HepG2 (cell line): ENCODE measurements around the gene HECTD4. TPM values are rescaled to one million over a fixed set of nuclear protein-coding genes. Genes with fewer than 3 reads are reported as not detected.
A peak's percentile ranks its signal among the peaks of the same experiment; 100 is the strongest.

Experiments
- CHD4 ChIP-seq: fragments of 200-600 bp; sonication (generic); IDR thresholded peaks from 2 replicates; pipeline ENCODE4 v1.7.0; 2017; ENCODE audit warnings: mild to moderate bottlenecking, low read length, borderline replicate concordance
- FOXK1 ChIP-seq: sonication (generic); formaldehyde crosslinking; IDR thresholded peaks from 2 replicates; pipeline ENCODE4 v1.4.0; 2020; ENCODE audit warnings: low read depth, missing genetic modification reagents, borderline replicate concordance
- JDP2 ChIP-seq: sonication (generic); formaldehyde crosslinking; IDR thresholded peaks from 2 replicates; pipeline ENCODE4 v1.8.1; 2022; ENCODE audit warnings: missing genetic modification reagents, borderline replicate concordance
- POLR2G ChIP-seq: fragments of 200-400 bp; formaldehyde crosslinking; IDR thresholded peaks from 2 replicates; pipeline ENCODE4 v1.6.1; 2018; ENCODE audit warnings: mild to moderate bottlenecking, low read depth, low read length, moderate library complexity
- SATB2 ChIP-seq: sonication (generic); formaldehyde crosslinking; IDR thresholded peaks from 2 replicates; pipeline ENCODE4 v1.5.0; 2020; ENCODE audit warnings: missing genetic modification reagents
- SETDB1 ChIP-seq: sonication (generic); formaldehyde crosslinking; IDR thresholded peaks from 2 replicates; pipeline ENCODE4 v1.5.1; 2020; ENCODE audit warnings: missing genetic modification reagents, mild to moderate bottlenecking, borderline replicate concordance
- SMARCC2 ChIP-seq: fragments of 450-650 bp; IDR thresholded peaks from 2 replicates; pipeline ENCODE4 v1.6.1; 2017; ENCODE audit warnings: antibody characterized with exemption, mild to moderate bottlenecking
- TAF1 ChIP-seq: sonication (generic); formaldehyde crosslinking; IDR thresholded peaks from 2 replicates; pipeline ENCODE4 v1.4.0; 2020; ENCODE audit warnings: missing genetic modification reagents
- ZKSCAN5 ChIP-seq: sonication (generic); formaldehyde crosslinking; IDR thresholded peaks from 2 replicates; pipeline ENCODE4 v1.5.1; 2020; ENCODE audit warnings: mild to moderate bottlenecking, missing genetic modification reagents
- ZNF136 ChIP-seq: sonication (generic); formaldehyde crosslinking; IDR thresholded peaks from 2 replicates; pipeline ENCODE4 v1.8.1; 2022; ENCODE audit warnings: low read depth, mild to moderate bottlenecking, moderate library complexity, missing genetic modification reagents
- ZNF260 ChIP-seq: sonication (generic); formaldehyde crosslinking; IDR thresholded peaks from 2 replicates; pipeline ENCODE4 v1.4.0; 2020; ENCODE audit warnings: missing genetic modification reagents, low read depth, mild to moderate bottlenecking, borderline replicate concordance
- polyA plus RNA-seq, 8 experiments: library from polyadenylated mRNA; depleted of rRNA in 3 of 8; stranded (reverse) in 7 of 8; unstranded in 1 of 8; fragments of >200 nt; fragmentation: Illumina TruSeq in 4 of 8; extraction: Trizol in 4 of 8; gene quantifications; 2 replicates each; pipeline versions ENCODE4 v1.2.1 to v1.2.3, GENCODE V29; 2011 to 2016; ENCODE audit warnings: low read depth in 4 of 8, missing spikeins in 1 of 8, mixed read lengths in 1 of 8; ENCODE audit not compliant: insufficient read depth in 1 of 8
- total RNA-seq, 5 experiments: library from RNA; depleted of rRNA; stranded (reverse); fragments of >200 nt; fragmentation: Illumina TruSeq; extraction: Trizol; gene quantifications; 2 replicates each; pipeline ENCODE4 v1.2.3, GENCODE V29; 2016; ENCODE audit warnings: low read depth in 1 of 5
- TF ChIP-seq, protein P1 (sequence below): sonication (generic); formaldehyde crosslinking; IDR thresholded peaks from 2 replicates; pipeline ENCODE4 v1.9.0; 2021; ENCODE audit warnings: missing genetic modification reagents, borderline replicate concordance
- TF ChIP-seq, protein P2 (sequence below): sonication (generic); formaldehyde crosslinking; IDR thresholded peaks from 2 replicates; pipeline ENCODE4 v1.4.0; 2020; ENCODE audit warnings: mild to moderate bottlenecking, low read depth, missing genetic modification reagents
- TF ChIP-seq, protein P3 (sequence below): sonication (generic); formaldehyde crosslinking; conservative IDR thresholded peaks from 2 replicates; pipeline ENCODE4 v1.8.0; 2022; ENCODE audit warnings: mild to moderate bottlenecking, moderate library complexity, missing genetic modification reagents
- TF ChIP-seq, protein P4 (sequence below): sonication (generic); formaldehyde crosslinking; IDR thresholded peaks from 2 replicates; pipeline ENCODE4 v1.9.0; 2021; ENCODE audit warnings: missing genetic modification reagents, borderline replicate concordance
- TF ChIP-seq, protein P5 (sequence below): sonication (generic); formaldehyde crosslinking; IDR thresholded peaks from 2 replicates; pipeline ENCODE4 v1.4.0; 2020; ENCODE audit warnings: mild to moderate bottlenecking, low read depth, missing genetic modification reagents
- TF ChIP-seq, protein P6 (sequence below): sonication (generic); formaldehyde crosslinking; IDR thresholded peaks from 2 replicates; pipeline ENCODE4 v1.5.0; 2020; ENCODE audit warnings: missing genetic modification reagents
- TF ChIP-seq, protein P7 (sequence below): IDR thresholded peaks from 2 replicates; pipeline ENCODE4 v1.6.1; 2012; ENCODE audit warnings: inconsistent platforms

HECTD4 gene
- total and polyA plus RNA-seq, 2 of the 13 experiments (the other 11 are each of a cell fraction or from before 2014, with no cell fraction given) = 9.0 to 11.4 TPM

DNA sequence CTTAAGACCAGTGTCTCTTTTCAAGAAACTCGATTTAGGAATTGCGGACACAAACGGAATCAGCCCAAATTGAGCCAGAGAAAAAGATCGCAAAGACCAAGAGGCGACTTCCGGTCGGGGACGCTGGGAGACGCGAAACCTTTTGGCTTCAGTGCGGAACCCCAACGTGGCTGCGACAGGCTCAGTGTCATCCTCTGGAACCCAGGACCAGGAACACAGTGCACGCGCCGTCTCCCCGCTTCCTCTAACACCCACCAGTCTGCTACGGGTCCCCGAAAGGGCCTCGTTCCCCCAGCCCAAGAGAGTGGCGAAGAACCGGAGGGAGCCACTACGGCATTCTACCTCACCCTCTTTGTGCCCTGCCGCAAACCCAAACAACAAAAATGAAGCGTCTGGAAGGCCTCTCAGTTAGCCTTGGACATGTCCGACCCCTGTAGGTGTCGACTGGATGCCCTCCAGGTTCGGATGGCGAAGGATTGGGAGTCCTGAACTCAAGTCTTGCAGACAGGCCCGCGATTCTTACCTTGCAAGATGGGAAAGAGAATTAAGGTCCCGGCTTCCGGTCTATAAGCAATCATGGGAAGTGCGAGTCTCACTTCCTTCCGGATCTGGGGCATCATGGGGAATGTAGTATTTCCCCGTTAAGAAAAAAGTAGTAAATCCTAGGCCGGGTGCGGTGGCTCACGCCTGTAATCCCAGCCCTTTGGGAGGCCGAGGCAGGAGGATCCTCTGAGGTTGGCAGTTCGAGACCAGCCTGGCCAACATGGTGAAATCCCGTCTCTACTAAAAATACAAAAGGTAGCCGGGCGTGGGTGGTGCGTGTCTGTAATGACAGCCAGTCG is 27.1 kb upstream of the HECTD4 start, which contains the start of gene RPL6 (continued):
- TF ChIP-seq SETDB1 (CRISPR knock-in tag) = no peak
- peak; percentile 84; the same call in 1 of the 2 replicates for TF ChIP-seq SATB2
- TF ChIP-seq, protein P1, sequence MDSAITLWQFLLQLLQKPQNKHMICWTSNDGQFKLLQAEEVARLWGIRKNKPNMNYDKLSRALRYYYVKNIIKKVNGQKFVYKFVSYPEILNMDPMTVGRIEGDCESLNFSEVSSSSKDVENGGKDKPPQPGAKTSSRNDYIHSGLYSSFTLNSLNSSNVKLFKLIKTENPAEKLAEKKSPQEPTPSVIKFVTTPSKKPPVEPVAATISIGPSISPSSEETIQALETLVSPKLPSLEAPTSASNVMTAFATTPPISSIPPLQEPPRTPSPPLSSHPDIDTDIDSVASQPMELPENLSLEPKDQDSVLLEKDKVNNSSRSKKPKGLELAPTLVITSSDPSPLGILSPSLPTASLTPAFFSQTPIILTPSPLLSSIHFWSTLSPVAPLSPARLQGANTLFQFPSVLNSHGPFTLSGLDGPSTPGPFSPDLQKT = no peak
- peak; percentile 49; the same call in 1 of the 2 replicates for TF ChIP-seq FOXK1
- TF ChIP-seq ZNF260 (CRISPR knock-in tag) = no peak
- TF ChIP-seq, protein P2, sequence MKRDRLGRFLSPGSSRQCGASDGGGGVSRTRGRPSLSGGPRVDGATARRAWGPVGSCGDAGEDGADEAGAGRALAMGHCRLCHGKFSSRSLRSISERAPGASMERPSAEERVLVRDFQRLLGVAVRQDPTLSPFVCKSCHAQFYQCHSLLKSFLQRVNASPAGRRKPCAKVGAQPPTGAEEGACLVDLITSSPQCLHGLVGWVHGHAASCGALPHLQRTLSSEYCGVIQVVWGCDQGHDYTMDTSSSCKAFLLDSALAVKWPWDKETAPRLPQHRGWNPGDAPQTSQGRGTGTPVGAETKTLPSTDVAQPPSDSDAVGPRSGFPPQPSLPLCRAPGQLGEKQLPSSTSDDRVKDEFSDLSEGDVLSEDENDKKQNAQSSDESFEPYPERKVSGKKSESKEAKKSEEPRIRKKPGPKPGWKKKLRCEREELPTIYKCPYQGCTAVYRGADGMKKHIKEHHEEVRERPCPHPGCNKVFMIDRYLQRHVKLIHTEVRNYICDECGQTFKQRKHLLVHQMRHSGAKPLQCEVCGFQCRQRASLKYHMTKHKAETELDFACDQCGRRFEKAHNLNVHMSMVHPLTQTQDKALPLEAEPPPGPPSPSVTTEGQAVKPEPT (CRISPR knock-in tag) = no peak
- TF ChIP-seq, protein P3, sequence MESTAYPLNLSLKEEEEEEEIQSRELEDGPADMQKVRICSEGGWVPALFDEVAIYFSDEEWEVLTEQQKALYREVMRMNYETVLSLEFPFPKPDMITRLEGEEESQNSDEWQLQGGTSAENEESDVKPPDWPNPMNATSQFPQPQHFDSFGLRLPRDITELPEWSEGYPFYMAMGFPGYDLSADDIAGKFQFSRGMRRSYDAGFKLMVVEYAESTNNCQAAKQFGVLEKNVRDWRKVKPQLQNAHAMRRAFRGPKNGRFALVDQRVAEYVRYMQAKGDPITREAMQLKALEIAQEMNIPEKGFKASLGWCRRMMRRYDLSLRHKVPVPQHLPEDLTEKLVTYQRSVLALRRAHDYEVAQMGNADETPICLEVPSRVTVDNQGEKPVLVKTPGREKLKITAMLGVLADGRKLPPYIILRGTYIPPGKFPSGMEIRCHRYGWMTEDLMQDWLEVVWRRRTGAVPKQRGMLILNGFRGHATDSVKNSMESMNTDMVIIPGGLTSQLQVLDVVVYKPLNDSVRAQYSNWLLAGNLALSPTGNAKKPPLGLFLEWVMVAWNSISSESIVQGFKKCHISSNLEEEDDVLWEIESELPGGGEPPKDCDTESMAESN = peak; percentile 88
- TF ChIP-seq TAF1 (CRISPR knock-in tag) = peak; percentile 99
- TF ChIP-seq ZNF136 (CRISPR knock-in tag) = no peak
- peak; percentile 77; the same call in 1 of the 2 replicates for TF ChIP-seq CHD4
- TF ChIP-seq, protein P4, sequence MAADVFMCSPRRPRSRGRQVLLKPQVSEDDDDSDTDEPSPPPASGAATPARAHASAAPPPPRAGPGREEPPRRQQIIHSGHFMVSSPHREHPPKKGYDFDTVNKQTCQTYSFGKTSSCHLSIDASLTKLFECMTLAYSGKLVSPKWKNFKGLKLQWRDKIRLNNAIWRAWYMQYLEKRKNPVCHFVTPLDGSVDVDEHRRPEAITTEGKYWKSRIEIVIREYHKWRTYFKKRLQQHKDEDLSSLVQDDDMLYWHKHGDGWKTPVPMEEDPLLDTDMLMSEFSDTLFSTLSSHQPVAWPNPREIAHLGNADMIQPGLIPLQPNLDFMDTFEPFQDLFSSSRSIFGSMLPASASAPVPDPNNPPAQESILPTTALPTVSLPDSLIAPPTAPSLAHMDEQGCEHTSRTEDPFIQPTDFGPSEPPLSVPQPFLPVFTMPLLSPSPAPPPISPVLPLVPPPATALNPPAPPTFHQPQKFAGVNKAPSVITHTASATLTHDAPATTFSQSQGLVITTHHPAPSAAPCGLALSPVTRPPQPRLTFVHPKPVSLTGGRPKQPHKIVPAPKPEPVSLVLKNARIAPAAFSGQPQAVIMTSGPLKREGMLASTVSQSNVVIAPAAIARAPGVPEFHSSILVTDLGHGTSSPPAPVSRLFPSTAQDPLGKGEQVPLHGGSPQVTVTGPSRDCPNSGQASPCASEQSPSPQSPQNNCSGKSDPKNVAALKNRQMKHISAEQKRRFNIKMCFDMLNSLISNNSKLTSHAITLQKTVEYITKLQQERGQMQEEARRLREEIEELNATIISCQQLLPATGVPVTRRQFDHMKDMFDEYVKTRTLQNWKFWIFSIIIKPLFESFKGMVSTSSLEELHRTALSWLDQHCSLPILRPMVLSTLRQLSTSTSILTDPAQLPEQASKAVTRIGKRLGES (CRISPR knock-in tag) = 0 out of 2 replicates have a peak, but pooled peaks have one; percentile 63
- TF ChIP-seq, protein P5, sequence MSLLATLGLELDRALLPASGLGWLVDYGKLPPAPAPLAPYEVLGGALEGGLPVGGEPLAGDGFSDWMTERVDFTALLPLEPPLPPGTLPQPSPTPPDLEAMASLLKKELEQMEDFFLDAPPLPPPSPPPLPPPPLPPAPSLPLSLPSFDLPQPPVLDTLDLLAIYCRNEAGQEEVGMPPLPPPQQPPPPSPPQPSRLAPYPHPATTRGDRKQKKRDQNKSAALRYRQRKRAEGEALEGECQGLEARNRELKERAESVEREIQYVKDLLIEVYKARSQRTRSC (CRISPR knock-in tag) = no peak
- TF ChIP-seq ZKSCAN5 = peak; percentile 23; the same call in 1 of the 2 replicates
- TF ChIP-seq POLR2G = peak; percentile 99
- TF ChIP-seq, protein P6, sequence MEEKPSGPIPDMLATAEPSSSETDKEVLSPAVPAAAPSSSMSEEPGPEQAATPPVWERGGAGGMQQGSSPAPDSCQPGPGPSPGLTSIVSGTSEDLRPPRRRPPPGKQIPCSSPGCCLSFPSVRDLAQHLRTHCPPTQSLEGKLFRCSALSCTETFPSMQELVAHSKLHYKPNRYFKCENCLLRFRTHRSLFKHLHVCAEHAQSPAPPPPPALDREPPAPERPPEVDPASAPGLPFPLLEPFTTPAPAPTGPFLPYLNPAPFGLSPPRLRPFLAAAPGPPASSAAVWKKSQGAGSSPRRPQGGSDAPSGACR = no peak
- no peak for TF ChIP-seq JDP2 (CRISPR knock-in tag)
- TF ChIP-seq, protein P7, sequence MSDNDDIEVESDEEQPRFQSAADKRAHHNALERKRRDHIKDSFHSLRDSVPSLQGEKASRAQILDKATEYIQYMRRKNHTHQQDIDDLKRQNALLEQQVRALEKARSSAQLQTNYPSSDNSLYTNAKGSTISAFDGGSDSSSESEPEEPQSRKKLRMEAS = peak; percentile 79; the same call in 1 of the 2 replicates
- TF ChIP-seq SMARCC2 = no peak
